Measurements from ENCODE around the gene RAI14.
"Not testable (repeated sequence)": the region's sequence is repeated elsewhere in the genome, so short reads cannot be mapped to it uniquely, and the experiment has no call there.

DNA sequence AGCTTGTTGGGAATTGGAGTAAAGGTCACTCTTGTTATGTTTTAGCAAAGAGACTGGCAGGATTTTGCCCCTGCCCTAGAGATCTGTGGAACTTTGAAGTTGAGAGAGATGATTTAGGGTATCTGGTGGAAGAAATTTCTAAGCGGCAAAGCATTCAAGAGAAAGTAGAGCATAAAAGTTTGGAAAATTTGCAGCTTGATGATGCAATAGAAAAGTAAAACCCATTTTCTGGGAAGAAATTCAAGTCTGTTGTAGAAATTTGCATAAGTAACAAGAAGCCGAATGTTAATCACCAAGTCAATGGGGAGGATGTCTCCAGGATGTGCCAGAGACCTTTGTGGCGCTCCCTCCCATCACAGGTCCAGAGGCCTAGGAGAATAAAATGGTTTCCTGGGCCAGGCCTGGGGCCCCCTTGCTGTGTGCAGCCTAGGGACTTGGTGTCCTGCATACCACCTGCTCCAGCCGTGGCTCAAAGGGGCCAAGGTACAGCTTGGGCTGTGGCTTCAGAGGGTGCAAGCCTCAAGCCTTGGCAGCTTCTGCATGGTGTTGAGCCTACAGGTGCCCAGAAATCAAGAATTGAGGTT lies 71.1 kb downstream of the RAI14 start:
- TF ChIP-seq, protein P1, sequence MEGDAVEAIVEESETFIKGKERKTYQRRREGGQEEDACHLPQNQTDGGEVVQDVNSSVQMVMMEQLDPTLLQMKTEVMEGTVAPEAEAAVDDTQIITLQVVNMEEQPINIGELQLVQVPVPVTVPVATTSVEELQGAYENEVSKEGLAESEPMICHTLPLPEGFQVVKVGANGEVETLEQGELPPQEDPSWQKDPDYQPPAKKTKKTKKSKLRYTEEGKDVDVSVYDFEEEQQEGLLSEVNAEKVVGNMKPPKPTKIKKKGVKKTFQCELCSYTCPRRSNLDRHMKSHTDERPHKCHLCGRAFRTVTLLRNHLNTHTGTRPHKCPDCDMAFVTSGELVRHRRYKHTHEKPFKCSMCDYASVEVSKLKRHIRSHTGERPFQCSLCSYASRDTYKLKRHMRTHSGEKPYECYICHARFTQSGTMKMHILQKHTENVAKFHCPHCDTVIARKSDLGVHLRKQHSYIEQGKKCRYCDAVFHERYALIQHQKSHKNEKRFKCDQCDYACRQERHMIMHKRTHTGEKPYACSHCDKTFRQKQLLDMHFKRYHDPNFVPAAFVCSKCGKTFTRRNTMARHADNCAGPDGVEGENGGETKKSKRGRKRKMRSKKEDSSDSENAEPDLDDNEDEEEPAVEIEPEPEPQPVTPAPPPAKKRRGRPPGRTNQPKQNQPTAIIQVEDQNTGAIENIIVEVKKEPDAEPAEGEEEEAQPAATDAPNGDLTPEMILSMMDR (IDR thresholded peaks at IDR 0.05), result not testable (repeated sequence)
- not testable (repeated sequence) for TF ChIP-seq POLR2A, POLR2AphosphoS5 (IDR thresholded peaks at IDR 0.05)
